Measurements from ENCODE around the gene IDH3A. TPM values are rescaled to one million over a fixed set of nuclear protein-coding genes. Genes with fewer than 3 reads are reported as not detected.

IDH3A gene
- total and polyA plus RNA-seq, 4 donors, result 47.1 to 104 (median 96.2) TPM

- H3K4me1 ChIP-seq (ENCODE audit: control insufficient read depth, insufficient read depth, low read length), result peaks cover 83% of the 10 kb centered on the region
- H3K36me3 ChIP-seq (ENCODE audit: control insufficient read depth, insufficient read depth, low read length), result peaks cover 14% of the 10 kb centered on the region
- DNase-seq (ENCODE audit: low read depth in 4 of 6, low spot score in 6 of 6), result no peak
- no peaks in the 10 kb centered on the region for H3K9me3 ChIP-seq (ENCODE audit: control insufficient read depth, insufficient read depth, low read length)
- H3K27ac ChIP-seq (ENCODE audit: low read depth, low read length), result peak overlapping the region; percentile 90
- WGBS (ENCODE audit: insufficient coverage), result 98% methylated on average over 10 of the region's 10 CpGs
- H3K27me3 ChIP-seq (ENCODE audit: control insufficient read depth, insufficient read depth, low read length), result no peaks in the 10 kb centered on the region
- H3K4me3 ChIP-seq (ENCODE audit: low read depth, low read length), result no peak overlapping the region
These were observed 56.7 kb downstream of the IDH3A start for GRCh38 chr15:78205856-78206255.

GRCh38 chr15:78206326-78207109, 57.4 kb downstream of the IDH3A start:
- WGBS (ENCODE audit: insufficient coverage), result 48% methylated on average over 11 of the region's 12 CpGs
- peaks cover 79% of the 10 kb centered on the region for H3K4me1 ChIP-seq (ENCODE audit: control insufficient read depth, insufficient read depth, low read length)

GRCh38 chr15:78207110-78207458, 57.9 kb downstream of the IDH3A start:
- WGBS (ENCODE audit: insufficient coverage), result 76% methylated on average over 2 of the region's 5 CpGs
- H3K4me1 ChIP-seq (ENCODE audit: control insufficient read depth, insufficient read depth, low read length), result peaks cover 82% of the 10 kb centered on the region
- no peak overlapping the region for H3K27ac ChIP-seq (ENCODE audit: low read depth, low read length)
- no peak overlapping the region for H3K4me3 ChIP-seq (ENCODE audit: low read depth, low read length)
- H3K36me3 ChIP-seq (ENCODE audit: control insufficient read depth, insufficient read depth, low read length), result peaks cover 9% of the 10 kb centered on the region
- no peaks in the 10 kb centered on the region for H3K27me3 ChIP-seq (ENCODE audit: control insufficient read depth, insufficient read depth, low read length)
- DNase-seq (ENCODE audit: low read depth in 4 of 6, low spot score in 6 of 6), result no peak
- no peaks in the 10 kb centered on the region for H3K9me3 ChIP-seq (ENCODE audit: control insufficient read depth, insufficient read depth, low read length)

More at GRCh38 chr15:78206326-78207109, 57.4 kb downstream of the IDH3A start:
- H3K27me3 ChIP-seq (ENCODE audit: control insufficient read depth, insufficient read depth, low read length), result no peaks in the 10 kb centered on the region
- peak in 1 of 6 donors; percentile 31 for DNase-seq (ENCODE audit: low read depth in 4 of 6, low spot score in 6 of 6)
- no peak overlapping the region for H3K27ac ChIP-seq (ENCODE audit: low read depth, low read length)
- no peak overlapping the region for H3K4me3 ChIP-seq (ENCODE audit: low read depth, low read length)
- no peaks in the 10 kb centered on the region for H3K9me3 ChIP-seq (ENCODE audit: control insufficient read depth, insufficient read depth, low read length)
- peaks cover 11% of the 10 kb centered on the region for H3K36me3 ChIP-seq (ENCODE audit: control insufficient read depth, insufficient read depth, low read length)

GRCh38 chr15:78207641-78208340, 58.6 kb downstream of the IDH3A start:
- H3K27me3 ChIP-seq (ENCODE audit: control insufficient read depth, insufficient read depth, low read length), result no peaks in the 10 kb centered on the region
- H3K27ac ChIP-seq (ENCODE audit: low read depth, low read length), result no peak overlapping the region
- H3K4me3 ChIP-seq (ENCODE audit: low read depth, low read length), result no peak overlapping the region
- WGBS (ENCODE audit: insufficient coverage), result 89% methylated on average over 3 of the region's 8 CpGs
- peaks cover 9% of the 10 kb centered on the region for H3K36me3 ChIP-seq (ENCODE audit: control insufficient read depth, insufficient read depth, low read length)
- DNase-seq (ENCODE audit: low read depth in 4 of 6, low spot score in 6 of 6), result no peak
- peaks cover 89% of the 10 kb centered on the region for H3K4me1 ChIP-seq (ENCODE audit: control insufficient read depth, insufficient read depth, low read length)
- H3K9me3 ChIP-seq (ENCODE audit: control insufficient read depth, insufficient read depth, low read length), result no peaks in the 10 kb centered on the region

- Histone ChIP-seq H3K36me3 (ENCODE audit: control insufficient read depth, insufficient read depth, low read length) (peaks cover 13% of the 10 kb centered on the region), H3K27ac (ENCODE audit: low read depth, low read length) (no peak overlapping the region), H3K27me3 (ENCODE audit: control insufficient read depth, insufficient read depth, low read length) (no peaks in the 10 kb centered on the region), H3K9me3 (ENCODE audit: control insufficient read depth, insufficient read depth, low read length) (no peaks in the 10 kb centered on the region), H3K4me3 (ENCODE audit: low read depth, low read length) (no peak overlapping the region), H3K4me1 (ENCODE audit: control insufficient read depth, insufficient read depth, low read length) (peaks cover 90% of the 10 kb centered on the region)
- 97% methylated on average over 8 of the region's 8 CpGs for WGBS (ENCODE audit: insufficient coverage)
- no peak for DNase-seq (ENCODE audit: low read depth in 4 of 6, low spot score in 6 of 6)
These were observed 59.2 kb downstream of the IDH3A start for GRCh38 chr15:78208341-78208844.

- Histone ChIP-seq H3K27me3 (ENCODE audit: control insufficient read depth, insufficient read depth, low read length) (no peaks in the 10 kb centered on the region), H3K27ac (ENCODE audit: low read depth, low read length) (no peak overlapping the region), H3K36me3 (ENCODE audit: control insufficient read depth, insufficient read depth, low read length) (peaks cover 14% of the 10 kb centered on the region), H3K4me1 (ENCODE audit: control insufficient read depth, insufficient read depth, low read length) (peaks cover 90% of the 10 kb centered on the region), H3K9me3 (ENCODE audit: control insufficient read depth, insufficient read depth, low read length) (no peaks in the 10 kb centered on the region), H3K4me3 (ENCODE audit: low read depth, low read length) (no peak overlapping the region)
- no peak for DNase-seq (ENCODE audit: low read depth in 4 of 6, low spot score in 6 of 6)
- WGBS (ENCODE audit: insufficient coverage), result 75% methylated on average over 18 of the region's 20 CpGs
These were observed 59.9 kb downstream of the IDH3A start for GRCh38 chr15:78208887-78209645.

- no peak for DNase-seq (ENCODE audit: low read depth in 4 of 6, low spot score in 6 of 6)
- Histone ChIP-seq H3K27ac (ENCODE audit: low read depth, low read length) (no peak overlapping the region), H3K4me3 (ENCODE audit: low read depth, low read length) (no peak overlapping the region), H3K36me3 (ENCODE audit: control insufficient read depth, insufficient read depth, low read length) (peaks cover 12% of the 10 kb centered on the region), H3K27me3 (ENCODE audit: control insufficient read depth, insufficient read depth, low read length) (no peaks in the 10 kb centered on the region), H3K4me1 (ENCODE audit: control insufficient read depth, insufficient read depth, low read length) (peaks cover 90% of the 10 kb centered on the region), H3K9me3 (ENCODE audit: control insufficient read depth, insufficient read depth, low read length) (no peaks in the 10 kb centered on the region)
- WGBS (ENCODE audit: insufficient coverage), result 57% methylated on average over 8 of the region's 9 CpGs
These were observed 60.6 kb downstream of the IDH3A start for GRCh38 chr15:78209646-78210348.

GRCh38 chr15:78210349-78210717, 61.2 kb downstream of the IDH3A start:
- Histone ChIP-seq H3K4me1 (ENCODE audit: control insufficient read depth, insufficient read depth, low read length) (peaks cover 87% of the 10 kb centered on the region), H3K9me3 (ENCODE audit: control insufficient read depth, insufficient read depth, low read length) (no peaks in the 10 kb centered on the region), H3K4me3 (ENCODE audit: low read depth, low read length) (no peak overlapping the region), H3K27me3 (ENCODE audit: control insufficient read depth, insufficient read depth, low read length) (no peaks in the 10 kb centered on the region), H3K36me3 (ENCODE audit: control insufficient read depth, insufficient read depth, low read length) (peaks cover 12% of the 10 kb centered on the region), H3K27ac (ENCODE audit: low read depth, low read length) (no peak overlapping the region)
- DNase-seq (ENCODE audit: low read depth in 4 of 6, low spot score in 6 of 6), result no peak
- WGBS (ENCODE audit: insufficient coverage), result 60% methylated on average over 1 of the region's 5 CpGs
